ENCODE measurements around the gene CRY2.
A peak's percentile ranks its signal among the peaks of the same experiment; 100 is the strongest.

Gene CRY2

GRCh38 chr11:45892856-45893255 lies 45.6 kb downstream of the CRY2 start:
- no peak for TF ChIP-seq CTCF (IDR thresholded peaks at IDR 0.05; ENCODE audit: control insufficient read depth, extremely low read depth, insufficient read depth)
- no peak overlapping the region for H3K4me3 ChIP-seq (ENCODE audit: low read depth, low read length)
- no peak for DNase-seq (ENCODE audit: low read depth)

GRCh38 chr11:45894555-45895247 lies 47.4 kb downstream of the CRY2 start:
- no peak for TF ChIP-seq CTCF (IDR thresholded peaks at IDR 0.05; ENCODE audit: control insufficient read depth, extremely low read depth, insufficient read depth)

GRCh38 chr11:45895553-45896259 lies 48.4 kb downstream of the CRY2 start:
- H3K4me3 ChIP-seq (ENCODE audit: low read depth, low read length): no peak overlapping the region
- TF ChIP-seq CTCF (IDR thresholded peaks at IDR 0.05; ENCODE audit: control insufficient read depth, extremely low read depth, insufficient read depth): no peak
- DNase-seq (ENCODE audit: low read depth): no peak

More at GRCh38 chr11:45894555-45895247, 47.4 kb downstream of the CRY2 start:
- no peak for DNase-seq (ENCODE audit: low read depth)
- no peak overlapping the region for H3K4me3 ChIP-seq (ENCODE audit: low read depth, low read length)

GRCh38 chr11:45896422-45896984 lies 49.2 kb downstream of the CRY2 start:
- DNase-seq (ENCODE audit: low read depth): no peak
- no peak for TF ChIP-seq CTCF (IDR thresholded peaks at IDR 0.05; ENCODE audit: control insufficient read depth, extremely low read depth, insufficient read depth)
- H3K4me3 ChIP-seq (ENCODE audit: low read depth, low read length): no peak overlapping the region

GRCh38 chr11:45897556-45897955 lies 50.3 kb downstream of the CRY2 start:
- TF ChIP-seq CTCF (IDR thresholded peaks at IDR 0.05; ENCODE audit: control insufficient read depth, extremely low read depth, insufficient read depth): no peak
- H3K4me3 ChIP-seq (ENCODE audit: low read depth, low read length): no peak overlapping the region
- no peak for DNase-seq (ENCODE audit: low read depth)

GRCh38 chr11:45899086-45899447 lies 51.8 kb downstream of the CRY2 start:
- no peak for TF ChIP-seq CTCF (IDR thresholded peaks at IDR 0.05; ENCODE audit: control insufficient read depth, extremely low read depth, insufficient read depth)
- DNase-seq (ENCODE audit: low read depth): no peak
- H3K4me3 ChIP-seq (ENCODE audit: low read depth, low read length): peak overlapping the region; percentile 65
